Bronchial epithelial cell (primary cell): ENCODE results near the gene CREBL2. TPM values are rescaled to one million over a fixed set of nuclear protein-coding genes. Genes with fewer than 3 reads are reported as not detected.

Experiments
- DNase-seq: peaks from one replicate; pipeline ENCODE4 v3.0.0-alpha.2; 2010; ENCODE audit warnings: low read depth
- FAIRE-seq: peaks from 2 replicates; lab custom pipeline; 2011; peaks lifted over from hg19 to GRCh38; lab: Jason Lieb, UNC
- H3K27me3 ChIP-seq: 2 replicates; pipeline ENCODE4 v1.5.1; 2011; ENCODE audit warnings: low read length; ENCODE audit not compliant: control insufficient read depth, insufficient read depth
- H3K36me3 ChIP-seq: 2 replicates; pipeline ENCODE4 v1.5.1; 2011; ENCODE audit warnings: low read length; ENCODE audit not compliant: control insufficient read depth, insufficient read depth
- H3K4me3 ChIP-seq: 2 replicates; pipeline ENCODE4 v1.5.1; 2011; ENCODE audit warnings: mild to moderate bottlenecking, low read depth, low read length, control low read depth
- CTCF ChIP-seq: IDR thresholded peaks from 2 replicates; pipeline ENCODE4 v1.5.1; 2011; ENCODE audit warnings: mild to moderate bottlenecking, moderate library complexity, low read length, control low read depth, inconsistent platforms; ENCODE audit not compliant: insufficient read depth, severe bottlenecking
- total RNA-seq: library from RNA; depleted of rRNA; stranded (reverse); fragments of >200 nt; gene quantifications from 2 replicates; pipeline ENCODE4 v1.2.1, GENCODE V29; 2014

Gene CREBL2
- total RNA-seq, 1 donor from 2014 or later = 17.9 TPM

GRCh38 chr12:12689647-12690300 lies 78.1 kb downstream of the CREBL2 start:
- H3K27me3 ChIP-seq = no peaks in the 10 kb centered on the region
- FAIRE-seq = no peak
- peak; percentile 13 for DNase-seq
- no peak overlapping the region for H3K4me3 ChIP-seq
- no peaks in the 10 kb centered on the region for H3K36me3 ChIP-seq
- no peak for TF ChIP-seq CTCF

- Histone ChIP-seq H3K36me3 (no peaks in the 10 kb centered on the region), H3K27me3 (no peaks in the 10 kb centered on the region), H3K4me3 (no peak overlapping the region)
- TF ChIP-seq CTCF = no peak
- DNase-seq = no peak
- no peak for FAIRE-seq
Observed at GRCh38 chr12:12691549-12691948, 79.9 kb downstream of the CREBL2 start.

GRCh38 chr12:12693111-12693671 lies 81.5 kb downstream of the CREBL2 start:
- no peak for TF ChIP-seq CTCF
- Histone ChIP-seq H3K4me3 (no peak overlapping the region), H3K27me3 (no peaks in the 10 kb centered on the region), H3K36me3 (no peaks in the 10 kb centered on the region)
- DNase-seq (no peak), FAIRE-seq (no peak)

Other genes starting within 250 kb of the CREBL2 start
- gene DUSP16, start 49.0 kb upstream of the CREBL2 start, total RNA-seq = 10.9 and 14.2 TPM in 2 replicates
- 0.13 TPM in 1 of 2 replicates, not detected in the other for gene GPR19, start 84.3 kb downstream of the CREBL2 start, total RNA-seq
- gene CDKN1B, start 105.5 kb downstream of the CREBL2 start, total RNA-seq = 34.0 and 38.7 TPM in 2 replicates
- 1.4 and 2.6 TPM in 2 replicates for gene APOLD1, start 173.8 kb downstream of the CREBL2 start, total RNA-seq
- 42.2 and 56.9 TPM in 2 replicates for gene DDX47, start 201.5 kb downstream of the CREBL2 start, total RNA-seq